HepG2 (cell line): ENCODE results near the gene CACNA1D. TPM values are rescaled to one million over a fixed set of nuclear protein-coding genes. Genes with fewer than 3 reads are reported as not detected.

Experiments
- ELK4 ChIP-seq: sonication (generic); formaldehyde crosslinking; IDR thresholded peaks from 2 replicates; pipeline ENCODE4 v1.9.0; 2021; ENCODE audit warnings: missing genetic modification reagents, borderline replicate concordance
- IKZF5 ChIP-seq: IDR thresholded peaks from 2 replicates; pipeline ENCODE4 v1.6.1; 2018; ENCODE audit warnings: missing genetic modification reagents, mild to moderate bottlenecking, missing compliant biosample characterization
- PHF20 ChIP-seq: sonication (generic); formaldehyde crosslinking; IDR thresholded peaks from 2 replicates; pipeline ENCODE4 v1.5.0; 2020; ENCODE audit warnings: mild to moderate bottlenecking, missing genetic modification reagents
- SIX1 ChIP-seq: sonication (generic); formaldehyde crosslinking; IDR thresholded peaks from 2 replicates; pipeline ENCODE4 v1.4.0; 2020; ENCODE audit warnings: missing genetic modification reagents, borderline replicate concordance
- ZBTB10 ChIP-seq: sonication (generic); formaldehyde crosslinking; IDR thresholded peaks from 2 replicates; pipeline ENCODE4 v1.4.0; 2020; ENCODE audit warnings: missing genetic modification reagents, borderline replicate concordance
- ZMYM4 ChIP-seq: sonication (generic); formaldehyde crosslinking; IDR thresholded peaks from 2 replicates; pipeline ENCODE4 v1.8.1; 2023; ENCODE audit warnings: mild to moderate bottlenecking, missing genetic modification reagents
- ZNF614 ChIP-seq: IDR thresholded peaks from 2 replicates; pipeline ENCODE4 v1.6.1; 2018; ENCODE audit warnings: missing biosample characterization, missing genetic modification reagents, inconsistent platforms, borderline replicate concordance
- ZNF713 ChIP-seq: sonication (generic); formaldehyde crosslinking; IDR thresholded peaks from 2 replicates; pipeline ENCODE4 v1.4.0; 2020; ENCODE audit warnings: mild to moderate bottlenecking, missing genetic modification reagents
- ZNF784 ChIP-seq: sonication (generic); formaldehyde crosslinking; IDR thresholded peaks from 2 replicates; pipeline ENCODE4 v1.5.1; 2020; ENCODE audit warnings: missing genetic modification reagents, mild to moderate bottlenecking, borderline replicate concordance
- ZNF816 ChIP-seq: sonication (generic); formaldehyde crosslinking; IDR thresholded peaks from 2 replicates; pipeline ENCODE4 v1.8.0; 2022; ENCODE audit warnings: missing genetic modification reagents, mild to moderate bottlenecking, borderline replicate concordance
- polyA plus RNA-seq, 8 experiments: library from polyadenylated mRNA; depleted of rRNA in 3 of 8; stranded (reverse) in 7 of 8; unstranded in 1 of 8; fragments of >200 nt; fragmentation: Illumina TruSeq in 4 of 8; extraction: Trizol in 4 of 8; gene quantifications; 2 replicates each; pipeline versions ENCODE4 v1.2.1 to v1.2.3, GENCODE V29; 2011 to 2016; ENCODE audit warnings: low read depth in 4 of 8, missing spikeins in 1 of 8, mixed read lengths in 1 of 8; ENCODE audit not compliant: insufficient read depth in 1 of 8
- total RNA-seq, 5 experiments: library from RNA; depleted of rRNA; stranded (reverse); fragments of >200 nt; fragmentation: Illumina TruSeq; extraction: Trizol; gene quantifications; 2 replicates each; pipeline ENCODE4 v1.2.3, GENCODE V29; 2016; ENCODE audit warnings: low read depth in 1 of 5

Gene CACNA1D
- total and polyA plus RNA-seq, 2 of the 13 experiments (the other 11 are each of a cell fraction or from before 2014, with no cell fraction given), result 0.26 to 0.38 TPM

- TF ChIP-seq ZBTB10 (CRISPR knock-in tag) (no peak), PHF20 (no peak), SIX1 (no peak), ZNF784 (CRISPR knock-in tag) (no peak), ZMYM4 (CRISPR knock-in tag) (no peak), ZNF713 (CRISPR knock-in tag) (no peak), ELK4 (CRISPR knock-in tag) (no peak), IKZF5 (CRISPR knock-in tag) (no peak), ZNF614 (CRISPR knock-in tag) (no peak), ZNF816 (CRISPR knock-in tag) (no peak)
Observed at GRCh38 chr3:53485675-53486403, 8.6 kb upstream of the CACNA1D start (continued).
